DMS79 treated with DMSO at 0.1 percent for 48 hours (cell line): ENCODE data around the gene FADS1.

Experiments
- DNase-seq: peaks from one replicate; lab custom pipeline; 2025; lab: John Stamatoyannopoulos, UW

The FADS1 gene

GRCh38 chr11:61826930-61827570 is 10.2 kb upstream of the FADS1 start:
- DNase-seq: peak; percentile 83

- DNase-seq: no peak
Measured at GRCh38 chr11:61820174-61820573, 3.4 kb upstream of the FADS1 start.

- no peak for DNase-seq
Measured at GRCh38 chr11:61817471-61818202, 834 bp upstream of the FADS1 start.

- DNase-seq: peak; percentile 75
Measured at GRCh38 chr11:61815790-61816735, 740 bp downstream of the FADS1 start.

- peak; percentile 93 for DNase-seq
Measured at GRCh38 chr11:61814958-61815789, 1.6 kb downstream of the FADS1 start.

- DNase-seq: no peak
Measured at GRCh38 chr11:61814247-61814957, 2.4 kb downstream of the FADS1 start.

GRCh38 chr11:61812736-61813411 is 3.9 kb downstream of the FADS1 start:
- DNase-seq: no peak

GRCh38 chr11:61811831-61812230 is 5.0 kb downstream of the FADS1 start:
- DNase-seq: no peak

GRCh38 chr11:61810671-61811175 is 6.1 kb downstream of the FADS1 start:
- no peak for DNase-seq

GRCh38 chr11:61806785-61807184 is 10.0 kb downstream of the FADS1 start:
- no peak for DNase-seq

GRCh38 chr11:61805146-61805545 is 11.7 kb downstream of the FADS1 start:
- no peak for DNase-seq

GRCh38 chr11:61803889-61804647 is 12.7 kb downstream of the FADS1 start:
- no peak for DNase-seq

- DNase-seq: no peak
Measured at GRCh38 chr11:61802605-61803004, 14.2 kb downstream of the FADS1 start.

- no peak for DNase-seq
Measured at GRCh38 chr11:61800331-61801281, 16.2 kb downstream of the FADS1 start.

GRCh38 chr11:61799665-61800284 is 17.0 kb downstream of the FADS1 start:
- DNase-seq: no peak

- DNase-seq: peak; percentile 63
Measured at GRCh38 chr11:61797263-61797944, 19.4 kb downstream of the FADS1 start.

- no peak for DNase-seq
Measured at GRCh38 chr11:61795876-61796526, 20.8 kb downstream of the FADS1 start.
